ENCODE results near the gene TRIO. TPM values are rescaled to one million over a fixed set of nuclear protein-coding genes. Genes with fewer than 3 reads are reported as not detected.

TRIO gene
- total RNA-seq, 1 experiment from 2014 or later: 68.4 TPM

DNA sequence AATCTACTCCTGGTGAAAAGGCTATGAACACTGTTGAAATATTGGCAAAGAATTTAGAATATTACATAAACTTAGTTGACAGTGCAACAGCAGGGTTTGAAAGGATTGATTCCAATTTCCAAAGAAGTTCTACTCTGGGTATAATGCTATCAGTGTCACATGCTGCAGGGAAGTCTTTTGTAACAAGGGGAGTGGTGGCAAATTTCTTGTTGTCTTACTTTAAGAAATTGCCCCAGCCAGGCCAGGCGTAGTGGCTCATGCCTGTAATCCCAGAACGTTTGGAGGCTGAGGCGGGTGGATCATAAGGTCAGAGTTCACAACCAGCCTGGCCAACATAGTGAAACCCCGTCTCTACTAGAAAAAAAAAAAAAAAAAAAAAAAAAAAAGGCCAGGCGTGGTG, 352.2 kb downstream of the TRIO start:
- TF ChIP-seq, protein P1, sequence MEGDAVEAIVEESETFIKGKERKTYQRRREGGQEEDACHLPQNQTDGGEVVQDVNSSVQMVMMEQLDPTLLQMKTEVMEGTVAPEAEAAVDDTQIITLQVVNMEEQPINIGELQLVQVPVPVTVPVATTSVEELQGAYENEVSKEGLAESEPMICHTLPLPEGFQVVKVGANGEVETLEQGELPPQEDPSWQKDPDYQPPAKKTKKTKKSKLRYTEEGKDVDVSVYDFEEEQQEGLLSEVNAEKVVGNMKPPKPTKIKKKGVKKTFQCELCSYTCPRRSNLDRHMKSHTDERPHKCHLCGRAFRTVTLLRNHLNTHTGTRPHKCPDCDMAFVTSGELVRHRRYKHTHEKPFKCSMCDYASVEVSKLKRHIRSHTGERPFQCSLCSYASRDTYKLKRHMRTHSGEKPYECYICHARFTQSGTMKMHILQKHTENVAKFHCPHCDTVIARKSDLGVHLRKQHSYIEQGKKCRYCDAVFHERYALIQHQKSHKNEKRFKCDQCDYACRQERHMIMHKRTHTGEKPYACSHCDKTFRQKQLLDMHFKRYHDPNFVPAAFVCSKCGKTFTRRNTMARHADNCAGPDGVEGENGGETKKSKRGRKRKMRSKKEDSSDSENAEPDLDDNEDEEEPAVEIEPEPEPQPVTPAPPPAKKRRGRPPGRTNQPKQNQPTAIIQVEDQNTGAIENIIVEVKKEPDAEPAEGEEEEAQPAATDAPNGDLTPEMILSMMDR (IDR thresholded peaks at IDR 0.05 in 2 of 3, conservative IDR thresholded peaks at IDR 0.05 in 1 of 3; ENCODE audit: borderline replicate concordance in 1 of 3, insufficient read depth in 1 of 3, low read depth in 2 of 3, low read length in 2 of 3): no peak
- TF ChIP-seq JUND (IDR thresholded peaks at IDR 0.05): no peak
- TF ChIP-seq, protein P2, sequence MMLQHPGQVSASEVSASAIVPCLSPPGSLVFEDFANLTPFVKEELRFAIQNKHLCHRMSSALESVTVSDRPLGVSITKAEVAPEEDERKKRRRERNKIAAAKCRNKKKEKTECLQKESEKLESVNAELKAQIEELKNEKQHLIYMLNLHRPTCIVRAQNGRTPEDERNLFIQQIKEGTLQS (IDR thresholded peaks at IDR 0.05): no peak
- TF ChIP-seq, protein P3, sequence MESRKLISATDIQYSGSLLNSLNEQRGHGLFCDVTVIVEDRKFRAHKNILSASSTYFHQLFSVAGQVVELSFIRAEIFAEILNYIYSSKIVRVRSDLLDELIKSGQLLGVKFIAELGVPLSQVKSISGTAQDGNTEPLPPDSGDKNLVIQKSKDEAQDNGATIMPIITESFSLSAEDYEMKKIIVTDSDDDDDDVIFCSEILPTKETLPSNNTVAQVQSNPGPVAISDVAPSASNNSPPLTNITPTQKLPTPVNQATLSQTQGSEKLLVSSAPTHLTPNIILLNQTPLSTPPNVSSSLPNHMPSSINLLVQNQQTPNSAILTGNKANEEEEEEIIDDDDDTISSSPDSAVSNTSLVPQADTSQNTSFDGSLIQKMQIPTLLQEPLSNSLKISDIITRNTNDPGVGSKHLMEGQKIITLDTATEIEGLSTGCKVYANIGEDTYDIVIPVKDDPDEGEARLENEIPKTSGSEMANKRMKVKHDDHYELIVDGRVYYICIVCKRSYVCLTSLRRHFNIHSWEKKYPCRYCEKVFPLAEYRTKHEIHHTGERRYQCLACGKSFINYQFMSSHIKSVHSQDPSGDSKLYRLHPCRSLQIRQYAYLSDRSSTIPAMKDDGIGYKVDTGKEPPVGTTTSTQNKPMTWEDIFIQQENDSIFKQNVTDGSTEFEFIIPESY (IDR thresholded peaks at IDR 0.05; ENCODE audit: extremely low read depth, insufficient replicate concordance, low read length): no peak
- TF ChIP-seq FOSL1 (IDR thresholded peaks at IDR 0.05; ENCODE audit: low read depth): no peak
- no peak for TF ChIP-seq RAD21 (IDR thresholded peaks at IDR 0.05; ENCODE audit: low read depth)
- TF ChIP-seq ZNF274 (IDR thresholded peaks at IDR 0.05; ENCODE audit: low read depth, low read length): no peak
- no peak for TF ChIP-seq EZH2 (IDR thresholded peaks at IDR 0.05)
- TF ChIP-seq, protein P4, sequence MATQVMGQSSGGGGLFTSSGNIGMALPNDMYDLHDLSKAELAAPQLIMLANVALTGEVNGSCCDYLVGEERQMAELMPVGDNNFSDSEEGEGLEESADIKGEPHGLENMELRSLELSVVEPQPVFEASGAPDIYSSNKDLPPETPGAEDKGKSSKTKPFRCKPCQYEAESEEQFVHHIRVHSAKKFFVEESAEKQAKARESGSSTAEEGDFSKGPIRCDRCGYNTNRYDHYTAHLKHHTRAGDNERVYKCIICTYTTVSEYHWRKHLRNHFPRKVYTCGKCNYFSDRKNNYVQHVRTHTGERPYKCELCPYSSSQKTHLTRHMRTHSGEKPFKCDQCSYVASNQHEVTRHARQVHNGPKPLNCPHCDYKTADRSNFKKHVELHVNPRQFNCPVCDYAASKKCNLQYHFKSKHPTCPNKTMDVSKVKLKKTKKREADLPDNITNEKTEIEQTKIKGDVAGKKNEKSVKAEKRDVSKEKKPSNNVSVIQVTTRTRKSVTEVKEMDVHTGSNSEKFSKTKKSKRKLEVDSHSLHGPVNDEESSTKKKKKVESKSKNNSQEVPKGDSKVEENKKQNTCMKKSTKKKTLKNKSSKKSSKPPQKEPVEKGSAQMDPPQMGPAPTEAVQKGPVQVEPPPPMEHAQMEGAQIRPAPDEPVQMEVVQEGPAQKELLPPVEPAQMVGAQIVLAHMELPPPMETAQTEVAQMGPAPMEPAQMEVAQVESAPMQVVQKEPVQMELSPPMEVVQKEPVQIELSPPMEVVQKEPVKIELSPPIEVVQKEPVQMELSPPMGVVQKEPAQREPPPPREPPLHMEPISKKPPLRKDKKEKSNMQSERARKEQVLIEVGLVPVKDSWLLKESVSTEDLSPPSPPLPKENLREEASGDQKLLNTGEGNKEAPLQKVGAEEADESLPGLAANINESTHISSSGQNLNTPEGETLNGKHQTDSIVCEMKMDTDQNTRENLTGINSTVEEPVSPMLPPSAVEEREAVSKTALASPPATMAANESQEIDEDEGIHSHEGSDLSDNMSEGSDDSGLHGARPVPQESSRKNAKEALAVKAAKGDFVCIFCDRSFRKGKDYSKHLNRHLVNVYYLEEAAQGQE (IDR thresholded peaks at IDR 0.05; ENCODE audit: low read depth): no peak
- TF ChIP-seq SP1 (IDR thresholded peaks at IDR 0.05; ENCODE audit: low read depth): no peak
- TF ChIP-seq SRF (IDR thresholded peaks at IDR 0.05; ENCODE audit: low read depth): no peak
- no peak for TF ChIP-seq POLR2AphosphoS5 (IDR thresholded peaks at IDR 0.05; ENCODE audit: low read depth, low read length)
- TF ChIP-seq, protein P5, sequence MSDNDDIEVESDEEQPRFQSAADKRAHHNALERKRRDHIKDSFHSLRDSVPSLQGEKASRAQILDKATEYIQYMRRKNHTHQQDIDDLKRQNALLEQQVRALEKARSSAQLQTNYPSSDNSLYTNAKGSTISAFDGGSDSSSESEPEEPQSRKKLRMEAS (IDR thresholded peaks at IDR 0.05): no peak
- TF ChIP-seq TCF7L2 (IDR thresholded peaks at IDR 0.05; ENCODE audit: borderline replicate concordance, extremely low read depth, insufficient read depth, insufficient read length): no peak
- TF ChIP-seq CEBPB (IDR thresholded peaks at IDR 0.05; ENCODE audit: low read depth): no peak
- no peak for TF ChIP-seq POLR2A (IDR thresholded peaks at IDR 0.05; ENCODE audit: borderline replicate concordance, extremely low read depth, insufficient read depth, insufficient read length)
- TF ChIP-seq ELF1 (IDR thresholded peaks at IDR 0.05; ENCODE audit: borderline replicate concordance, low read depth): no peak
- no peak for TF ChIP-seq CBX3 (IDR thresholded peaks at IDR 0.05; ENCODE audit: low read depth)
- H3K27ac ChIP-seq (ENCODE audit: low read depth, low read length): no peak overlapping the region
- H3K79me2 ChIP-seq (ENCODE audit: insufficient read depth, low read length): no peaks in the 10 kb centered on the region
- H3K4me3 ChIP-seq (replicated peaks in 1 of 2; ENCODE audit: low read depth in 1 of 2, low read length in 2 of 2): no peak overlapping the region
- H3K4me1 ChIP-seq (ENCODE audit: control insufficient read depth in 1 of 2, insufficient read depth in 2 of 2, low read length in 2 of 2): no peaks in the 10 kb centered on the region
- no peak overlapping the region for H3K9ac ChIP-seq (ENCODE audit: low read length)
- intact Hi-C loops (cut with micrococcal nuclease): no loop called here
- H3K36me3 ChIP-seq (ENCODE audit: control insufficient read depth in 1 of 2, insufficient read depth in 2 of 2, low read length in 2 of 2): peaks cover 11 to 25% of the 10 kb centered on the region in 2 experiments; a peak in 3 of 4 replicates
- RAD21 ChIA-PET (ENCODE audit: low non-redundant PET in 1 of 2, low total read pairs in 2 of 2, uncharacterized antibody in 2 of 2, unreplicated experiment in 2 of 2): no interaction called here
- CTCF ChIA-PET: no interaction called here
- H3K9me2 ChIP-seq (ENCODE audit: insufficient read depth): no peaks in the 10 kb centered on the region
- H3K27me3 ChIP-seq (ENCODE audit: insufficient read depth, low read length): no peaks in the 10 kb centered on the region
- no peak for DNase-seq (ENCODE audit: low read depth, low spot score)
- H2AFZ ChIP-seq (ENCODE audit: low read depth, low read length, poor library complexity, severe bottlenecking): no peak overlapping the region
- POLR2A ChIA-PET: interaction anchor here (0.7 kb wide), 1 partner anchor 426 kb away, joined by 4 read pairs; no protein-coding TSS in a partner anchor
- no TSS peak for BruUV-seq (replicated peaks)
- H3K4me2 ChIP-seq (ENCODE audit: low read length): no peak overlapping the region
- H3K9me3 ChIP-seq (ENCODE audit: control insufficient read depth in 1 of 2, insufficient read depth in 1 of 2, low read depth in 1 of 2, low read length in 2 of 2): no peaks in the 10 kb centered on the region
- no peak for ATAC-seq
- H4K20me1 ChIP-seq (ENCODE audit: insufficient read depth): no peaks in the 10 kb centered on the region

Measured in HCT116 (cell line).